Endothelial cell of umbilical vein (primary cell): ENCODE measurements around the gene COL5A3. TPM values are rescaled to one million over a fixed set of nuclear protein-coding genes. Genes with fewer than 3 reads are reported as not detected.

Experiments used
- BruUV-seq: library from RNA; stranded (reverse); fragments of 400-500 nt; replicated peaks from 2 replicates; lab custom pipeline; 2021; lab: Mats Ljungman, UMichigan
- CTCF ChIA-PET: fragments of 300-600, 350-600 bp; sonication (Branson Sonifier 250); formaldehyde crosslinking; loops from one replicate; lab custom pipeline; 2021; ENCODE audit warnings: antibody characterized with exemption, inconsistent platforms; lab: Charles Lee
- POLR2A ChIA-PET: fragments of 300-600, 350-600 bp; sonication (Branson Sonifier 250); formaldehyde crosslinking; loops from one replicate; lab custom pipeline; 2021; ENCODE audit warnings: antibody characterized with exemption, inconsistent platforms; lab: Charles Lee
- DNase-seq: peaks from one replicate; pipeline ENCODE4 v3.0.0-alpha.2; 2011; ENCODE audit warnings: low read depth, low spot score
- FAIRE-seq: peaks from 2 replicates; lab custom pipeline; 2011; peaks lifted over from hg19 to GRCh38; lab: Jason Lieb, UNC
- H2AFZ ChIP-seq: 2 replicates; pipeline ENCODE4 v1.6.0; 2012; ENCODE audit warnings: low read depth, low read length, control low read depth, inconsistent platforms
- H3K27ac ChIP-seq: 2 replicates; pipeline ENCODE4 v1.5.1; 2011; ENCODE audit warnings: low read depth, mild to moderate bottlenecking, control low read depth, low read length, moderate library complexity; ENCODE audit not compliant: insufficient read depth
- H3K27me3 ChIP-seq, 2 experiments: 2 replicates each; pipeline versions ENCODE4 v1.6.0 to v1.6.1; 2011; ENCODE audit warnings: low read length in 2 of 2, mixed read lengths in 1 of 2; ENCODE audit not compliant: control insufficient read depth in 2 of 2, insufficient read depth in 2 of 2
- H3K36me3 ChIP-seq, 2 experiments: 2 replicates in 1 of 2; 3 replicates in 1 of 2; pipeline ENCODE4 v1.5.1; 2011; ENCODE audit warnings: low read length in 2 of 2, mild to moderate bottlenecking in 1 of 2, moderate library complexity in 1 of 2; ENCODE audit not compliant: control insufficient read depth in 2 of 2, insufficient read depth in 2 of 2; ENCODE audit errors: extremely low read depth in 1 of 2
- H3K4me1 ChIP-seq: 3 replicates; pipeline ENCODE4 v1.5.1; 2011; ENCODE audit warnings: mild to moderate bottlenecking, low read length; ENCODE audit not compliant: control insufficient read depth, insufficient read depth; ENCODE audit errors: extremely low read depth
- H3K4me2 ChIP-seq: 2 replicates; pipeline ENCODE4 v1.6.1; 2011; ENCODE audit warnings: low read length, control low read depth, mixed read lengths; ENCODE audit not compliant: insufficient read depth
- H3K4me3 ChIP-seq, 3 experiments: fragments of 200-600 bp in 1 of 3; sonication (generic), shearing (Covaris generic) in 1 of 3; replicated peaks in 1 of 3; 2 replicates each; pipeline ENCODE4 v1.5.1; 2011 to 2016; ENCODE audit warnings: control low read depth in 3 of 3, low read length in 3 of 3, mild to moderate bottlenecking in 2 of 3, inconsistent platforms in 1 of 3, low read depth in 1 of 3, moderate library complexity in 1 of 3; ENCODE audit not compliant: insufficient read depth in 1 of 3
- H3K79me2 ChIP-seq: 2 replicates; pipeline ENCODE4 v1.6.0; 2012; ENCODE audit warnings: low read length, inconsistent platforms; ENCODE audit not compliant: control insufficient read depth, insufficient read depth
- H3K9ac ChIP-seq: replicated peaks from 2 replicates; pipeline ENCODE3; 2011; ENCODE audit warnings: low read length, control low read depth; ENCODE audit not compliant: insufficient read depth; ENCODE audit errors: extremely low read depth
- H3K9me1 ChIP-seq: replicated peaks from 3 replicates; pipeline ENCODE4 v1.6.0; 2011; ENCODE audit warnings: mild to moderate bottlenecking, low read length; ENCODE audit not compliant: control insufficient read depth, insufficient read depth; ENCODE audit errors: extremely low read depth
- H3K9me3 ChIP-seq: replicated peaks from 2 replicates; pipeline ENCODE4 v1.5.1; 2012; ENCODE audit warnings: low read length, inconsistent platforms; ENCODE audit not compliant: control insufficient read depth, insufficient read depth
- H4K20me1 ChIP-seq: replicated peaks from 2 replicates; pipeline ENCODE3; 2011; ENCODE audit warnings: mild to moderate bottlenecking, low read length; ENCODE audit not compliant: control insufficient read depth, insufficient read depth; ENCODE audit errors: extremely low read depth
- CTCF ChIP-seq, 2 donors: IDR thresholded peaks; 1 replicate in 1 of 2; 2 replicates in 1 of 2; pipeline ENCODE4 v1.5.1; 2011; ENCODE audit warnings: low read length in 2 of 2, mild to moderate bottlenecking in 2 of 2, moderate library complexity in 2 of 2, control low read depth in 1 of 2, inconsistent platforms in 1 of 2, low read depth in 1 of 2; ENCODE audit not compliant: insufficient read depth in 1 of 2; ENCODE audit errors: extremely low read depth in 1 of 2
- GATA2 ChIP-seq: IDR thresholded peaks from 2 replicates; pipeline ENCODE4 v1.7.0; 2011; ENCODE audit warnings: low read depth, mild to moderate bottlenecking, moderate library complexity, mixed read lengths, low read length; ENCODE audit not compliant: insufficient read length, insufficient read depth
- JUN ChIP-seq: IDR thresholded peaks from 2 replicates; pipeline ENCODE4 v1.6.1; 2011; ENCODE audit warnings: borderline replicate concordance, low read depth; ENCODE audit not compliant: insufficient read length, insufficient read depth
- MYC ChIP-seq: IDR thresholded peaks from one replicate; pipeline ENCODE4 v1.6.1; 2011; ENCODE audit warnings: mild to moderate bottlenecking, low read depth, low read length
- POLR2A ChIP-seq: IDR thresholded peaks from 2 replicates; pipeline ENCODE4 v1.6.1; 2012; ENCODE audit warnings: low read depth, mild to moderate bottlenecking, control low read depth, low read length
- POLR2AphosphoS5 ChIP-seq: IDR thresholded peaks from 2 replicates; pipeline ENCODE4 v1.6.1; 2012; ENCODE audit warnings: low read depth, mild to moderate bottlenecking, control low read depth, low read length, moderate library complexity; ENCODE audit not compliant: insufficient read depth
- dilution Hi-C: fragments of 300-500 bp; cut with MboI; formaldehyde crosslinking; loops from one replicate; pipeline ENCODE4 v1.15.0; 2019; ENCODE audit warnings: low sequenced_read_pairs; ENCODE audit not compliant: extremely low pct_ligation_motif_present
- intact Hi-C: fragments of 100-400 bp; cut with micrococcal nuclease; formaldehyde crosslinking; loops from one replicate; pipeline ENCODE4 v1.10.0; 2022
- polyA plus RNA-seq, 4 experiments: library from polyadenylated mRNA; depleted of rRNA in 3 of 4; stranded (reverse) in 3 of 4; unstranded in 1 of 4; fragments of >200 nt; gene quantifications; 2 replicates each; pipeline versions ENCODE4 v1.2.1 to v1.2.3, GENCODE V29; 2011 to 2012; ENCODE audit warnings: missing spikeins in 1 of 4
- total RNA-seq: library from RNA; stranded (reverse); gene quantifications from 2 replicates; pipeline ENCODE4 v1.2.3, GENCODE V29; 2021

Gene COL5A3
- total and polyA plus RNA-seq, 2 donors (not counting 3 experiments of a cell fraction or from before 2014, with no cell fraction given) = not detected

- no peak overlapping the region for H2AFZ ChIP-seq
- dilution Hi-C loops = no loop called here
- FAIRE-seq (no peak), DNase-seq (no peak)
- no peak overlapping the region for H3K4me3 ChIP-seq
- no peak for TF ChIP-seq POLR2AphosphoS5
- no peak for TF ChIP-seq MYC
- no peak for TF ChIP-seq JUN
- no peak for TF ChIP-seq POLR2A
- TF ChIP-seq GATA2 = no peak
- TF ChIP-seq CTCF (IDR thresholded peaks at IDR 0.05; ENCODE audit: extremely low read depth in 1 of 2, insufficient read depth in 1 of 2, low read depth in 1 of 2, low read length in 2 of 2) = no peak
- no peak overlapping the region for H3K4me2 ChIP-seq
- no peak overlapping the region for H3K27ac ChIP-seq
- no peaks in the 10 kb centered on the region for H3K79me2 ChIP-seq
- no peak overlapping the region for H3K9ac ChIP-seq
- no peaks in the 10 kb centered on the region for H4K20me1 ChIP-seq
- H3K9me1 ChIP-seq = no peaks in the 10 kb centered on the region
- no peaks in the 10 kb centered on the region for H3K9me3 ChIP-seq
- peaks cover 4% of the 10 kb centered on the region for H3K4me1 ChIP-seq
- H3K36me3 ChIP-seq = no peaks in the 10 kb centered on the region
- BruUV-seq = no TSS peak
- peaks cover 2 to 3% of the 10 kb centered on the region in 2 experiments for H3K27me3 ChIP-seq
- CTCF ChIA-PET = interaction anchor here (0.7 to 2.2 kb wide), 2 partner anchors 14 kb away, joined by 3 to 11 read pairs; no protein-coding TSS in a partner anchor
- intact Hi-C loops = no loop called here
- POLR2A ChIA-PET = no interaction called here
Observed at GRCh38 chr19:10013834-10014618, 3.7 kb upstream of the COL5A3 start.
